AG10803 (cell line): ENCODE data around the gene IFT172.

ENCODE experiments used
- DNase-seq: peaks from one replicate; pipeline ENCODE4 v3.0.0; 2010; ENCODE audit warnings: low read depth
- H3K4me3 ChIP-seq: 2 replicates; pipeline ENCODE4 v1.5.1; 2011; ENCODE audit warnings: mild to moderate bottlenecking, low read length, control low read depth
- CTCF ChIP-seq: conservative IDR thresholded peaks from 2 replicates; pipeline ENCODE4 v1.5.1; 2011; ENCODE audit warnings: mild to moderate bottlenecking, low read length, control low read depth, inconsistent platforms

The IFT172 gene

GRCh38 chr2:27442920-27443282 lies 46.6 kb downstream of the IFT172 start:
- TF ChIP-seq CTCF, result no peak
- H3K4me3 ChIP-seq, result no peak overlapping the region
- DNase-seq, result no peak

- no peak for DNase-seq
- no peak within 1 kb of the TSS for H3K4me3 ChIP-seq
- TF ChIP-seq CTCF, result no peak
Measured at GRCh38 chr2:27441958-27442919, 47.3 kb downstream of the IFT172 start, which contains the start of gene KRTCAP3. TSS of gene KRTCAP3 (plus strand) at chr2:27442381. CDS start at chr2:27442413, 32 bp downstream.

- TF ChIP-seq CTCF, result no peak
- DNase-seq, result no peak
- H3K4me3 ChIP-seq, result no peak overlapping the region
Measured at GRCh38 chr2:27441226-27441926, 48.2 kb downstream of the IFT172 start.

- no peak overlapping the region for H3K4me3 ChIP-seq
- TF ChIP-seq CTCF, result no peak
- DNase-seq, result no peak
Measured at GRCh38 chr2:27435628-27436027, 53.9 kb downstream of the IFT172 start.

GRCh38 chr2:27431395-27431794 lies 58.1 kb downstream of the IFT172 start:
- no peak overlapping the region for H3K4me3 ChIP-seq
- peak; percentile 33 for DNase-seq
- no peak for TF ChIP-seq CTCF

- no peak for TF ChIP-seq CTCF
- peak; percentile 84 for DNase-seq
Measured at GRCh38 chr2:27428978-27429541, 60.5 kb downstream of the IFT172 start.

More at GRCh38 chr2:27428978-27429541, 60.5 kb downstream of the IFT172 start:
- H3K4me3 ChIP-seq, result peak overlapping the region; percentile 85
